Hematopoietic multipotent progenitor cell (in vitro differentiated cells): Measurements from ENCODE around the gene BRIP1. TPM values are rescaled to one million over a fixed set of nuclear protein-coding genes. Genes with fewer than 3 reads are reported as not detected.
"Not testable (repeated sequence)": the region's sequence is repeated elsewhere in the genome, so short reads cannot be mapped to it uniquely, and the experiment has no call there.

Source experiments
- DNase-seq, 3 donors: peaks; one replicate each; pipeline ENCODE4 v3.0.0-alpha.2; 2011 to 2015; ENCODE audit warnings: low read depth in 2 of 3, low spot score in 2 of 3
- total RNA-seq: library from RNA; depleted of rRNA; stranded (reverse); fragments of >200 nt; gene quantifications from one replicate; pipeline ENCODE4 v1.2.3, GENCODE V29; 2012

BRIP1 gene
- total RNA-seq, 1 donor = 4.0 TPM

DNA sequence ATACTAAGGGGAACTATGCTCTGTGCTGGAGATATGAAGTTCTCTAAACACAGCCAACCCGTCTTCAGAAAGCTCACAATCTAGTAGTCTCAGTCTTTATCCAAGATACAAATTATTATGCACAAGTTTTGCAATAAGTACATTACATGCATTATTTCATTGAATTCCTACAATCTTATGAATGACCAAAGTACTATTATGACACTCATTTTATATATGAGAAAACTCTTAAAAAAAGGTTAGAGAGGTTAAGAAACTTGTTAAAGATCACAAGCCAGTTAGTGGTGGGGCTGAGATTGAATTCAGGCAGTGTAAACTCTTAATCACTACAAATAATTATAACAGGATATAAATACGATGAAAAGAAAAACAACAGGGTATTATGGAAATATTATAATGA, 4.7 kb upstream of the BRIP1 start:
- DNase-seq = no peak

DNA sequence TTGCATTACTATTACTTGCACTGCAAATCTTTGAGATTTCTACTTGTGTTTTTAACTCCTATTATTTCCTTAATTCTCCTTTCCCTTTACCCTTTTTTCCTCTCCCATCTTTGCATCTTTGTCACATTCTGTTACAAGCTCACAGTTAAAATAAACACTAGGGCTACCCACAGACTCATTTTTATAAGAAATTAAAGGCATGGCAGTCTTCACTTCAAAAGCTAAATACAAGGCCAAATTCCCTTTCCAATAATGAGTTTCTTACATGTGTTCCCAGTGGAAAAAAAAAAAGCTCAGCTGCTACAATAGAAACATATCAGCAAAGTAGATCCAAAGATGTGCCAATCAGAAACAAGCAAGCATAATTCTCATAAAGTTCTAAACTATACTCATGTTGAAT, 3.7 kb upstream of the BRIP1 start:
- DNase-seq = no peak

GRCh38 chr17:61863801-61864126, 436 bp upstream of the BRIP1 start:
- DNase-seq = no peak

DNA sequence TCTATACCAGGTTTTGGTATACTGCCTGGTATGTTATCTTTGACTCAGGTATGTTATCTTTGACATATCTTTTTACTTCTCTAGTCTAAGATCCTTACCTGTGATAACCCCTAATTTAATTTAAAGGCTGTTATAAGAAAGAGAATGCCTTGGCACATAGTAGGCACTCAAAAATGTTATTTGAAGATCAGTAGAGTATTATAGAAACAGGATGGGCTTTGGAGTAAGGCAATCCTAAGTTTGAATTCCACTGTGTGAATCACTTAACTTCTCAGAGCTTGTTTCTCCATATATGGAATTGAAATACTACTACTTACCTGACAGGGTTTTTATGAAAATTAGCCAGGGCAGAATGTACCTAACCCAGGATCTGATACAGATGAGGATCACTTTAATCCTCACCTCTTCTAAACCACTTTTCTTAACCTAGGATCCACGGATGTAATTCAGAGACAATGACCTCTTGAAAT, 1.2 kb downstream of the BRIP1 start:
- no peak for DNase-seq

- DNase-seq = not testable (repeated sequence)
These were observed 2.9 kb downstream of the BRIP1 start for GRCh38 chr17:61860397-61860796.

GRCh38 chr17:61856035-61856434, 7.3 kb downstream of the BRIP1 start:
- DNase-seq = no peak

GRCh38 chr17:61852857-61853256, 10.5 kb downstream of the BRIP1 start:
- no peak for DNase-seq

DNA sequence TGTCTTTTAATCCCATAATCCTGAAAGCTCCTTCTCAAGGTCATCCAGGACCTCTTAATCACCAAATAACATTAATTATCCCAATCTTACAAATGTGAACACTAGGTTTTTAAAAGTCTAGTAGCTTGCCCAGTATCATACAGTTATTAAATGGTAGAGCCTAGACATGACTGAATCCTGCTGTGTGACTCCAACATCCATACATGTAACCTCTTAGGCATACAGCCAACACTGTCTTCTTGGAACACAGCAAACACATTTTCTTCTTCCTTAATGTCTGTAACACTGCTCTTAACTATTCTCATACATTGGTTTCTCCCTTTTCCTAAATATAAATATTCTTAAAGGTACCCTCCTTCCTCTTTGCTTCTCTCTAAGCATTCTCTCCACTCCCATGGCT, 13.7 kb downstream of the BRIP1 start:
- no peak for DNase-seq

DNA sequence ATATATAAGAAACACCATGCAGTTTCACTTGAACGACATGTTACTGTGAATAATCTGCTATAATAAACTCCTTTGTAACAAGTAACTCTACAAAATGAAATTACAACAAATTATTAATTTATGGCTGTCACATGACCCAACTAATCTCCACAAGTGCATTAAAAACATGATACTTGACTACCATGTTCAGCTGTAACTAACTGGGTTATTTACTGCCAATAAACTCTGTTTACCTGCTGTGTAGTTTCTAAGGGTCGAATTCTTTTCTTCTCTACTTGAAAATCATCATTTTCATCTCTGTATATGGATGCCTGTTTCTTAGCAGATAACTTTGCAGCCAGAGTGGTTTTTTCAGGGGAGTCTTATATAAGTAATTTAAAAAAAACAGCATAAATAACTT, 14.4 kb downstream of the BRIP1 start:
- DNase-seq = no peak

- DNase-seq = no peak
These were observed 15.1 kb downstream of the BRIP1 start for GRCh38 chr17:61848247-61848646.

DNA sequence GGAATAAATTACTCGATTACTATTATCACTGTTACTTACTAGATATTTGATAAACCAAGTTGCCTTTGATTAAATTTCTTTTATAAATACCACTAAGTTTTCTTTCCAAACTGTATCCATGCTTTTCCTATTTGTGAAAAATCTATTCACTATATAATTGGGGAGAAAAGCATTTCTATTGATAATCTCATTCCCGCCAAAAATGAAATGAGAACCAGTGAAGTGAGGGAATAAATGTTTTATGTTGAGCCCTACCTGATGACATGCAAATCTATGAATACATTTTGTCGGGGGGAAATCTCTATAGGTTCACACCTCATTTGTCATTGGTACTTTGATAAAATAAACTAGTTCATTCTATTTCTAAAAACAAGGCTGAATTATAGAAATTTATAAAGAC, 15.7 kb downstream of the BRIP1 start:
- DNase-seq = no peak

GRCh38 chr17:61846761-61847375, 16.5 kb downstream of the BRIP1 start:
- no peak for DNase-seq

DNA sequence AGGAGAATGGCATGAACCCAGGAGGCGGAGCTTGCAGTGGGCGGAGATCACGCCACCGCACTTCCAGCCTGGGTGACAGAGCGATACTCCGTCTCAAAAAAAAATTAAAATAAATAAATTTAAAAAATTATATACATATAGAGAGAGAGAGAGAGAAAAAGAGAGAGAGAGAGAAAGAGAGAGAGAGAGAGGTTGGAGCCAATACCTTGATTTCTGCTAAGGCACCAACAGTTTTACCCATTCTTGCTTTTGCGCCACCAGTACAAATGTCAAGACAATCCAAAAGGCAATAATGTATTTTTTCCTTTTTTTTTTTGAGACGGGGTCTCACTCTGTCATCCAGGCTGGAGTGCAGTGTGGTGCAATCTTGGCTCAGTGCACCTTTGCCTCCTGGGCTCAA, 17.2 kb downstream of the BRIP1 start:
- no peak for DNase-seq

GRCh38 chr17:61843435-61843834, 19.9 kb downstream of the BRIP1 start:
- no peak for DNase-seq

DNA sequence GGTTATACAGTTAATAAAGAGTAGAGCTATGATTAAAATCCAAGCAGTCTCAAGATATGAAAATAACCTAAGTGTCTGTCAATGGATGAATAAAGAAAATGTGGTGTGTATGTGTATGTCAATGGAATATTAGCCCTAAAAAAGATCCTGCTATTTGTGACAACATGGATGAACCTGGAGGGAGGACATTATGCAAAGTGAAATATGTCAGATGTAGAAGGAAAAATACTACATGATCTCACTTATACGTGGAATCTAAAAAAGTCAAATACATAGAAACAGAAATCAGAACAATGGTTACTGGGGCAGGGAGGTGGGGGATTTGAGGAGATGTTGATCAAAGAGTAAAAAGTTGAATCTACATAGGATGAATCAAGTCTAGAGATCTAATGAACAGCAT, 20.4 kb downstream of the BRIP1 start:
- DNase-seq = no peak

GRCh38 chr17:61839300-61839786, 24.0 kb downstream of the BRIP1 start:
- no peak for DNase-seq

DNA sequence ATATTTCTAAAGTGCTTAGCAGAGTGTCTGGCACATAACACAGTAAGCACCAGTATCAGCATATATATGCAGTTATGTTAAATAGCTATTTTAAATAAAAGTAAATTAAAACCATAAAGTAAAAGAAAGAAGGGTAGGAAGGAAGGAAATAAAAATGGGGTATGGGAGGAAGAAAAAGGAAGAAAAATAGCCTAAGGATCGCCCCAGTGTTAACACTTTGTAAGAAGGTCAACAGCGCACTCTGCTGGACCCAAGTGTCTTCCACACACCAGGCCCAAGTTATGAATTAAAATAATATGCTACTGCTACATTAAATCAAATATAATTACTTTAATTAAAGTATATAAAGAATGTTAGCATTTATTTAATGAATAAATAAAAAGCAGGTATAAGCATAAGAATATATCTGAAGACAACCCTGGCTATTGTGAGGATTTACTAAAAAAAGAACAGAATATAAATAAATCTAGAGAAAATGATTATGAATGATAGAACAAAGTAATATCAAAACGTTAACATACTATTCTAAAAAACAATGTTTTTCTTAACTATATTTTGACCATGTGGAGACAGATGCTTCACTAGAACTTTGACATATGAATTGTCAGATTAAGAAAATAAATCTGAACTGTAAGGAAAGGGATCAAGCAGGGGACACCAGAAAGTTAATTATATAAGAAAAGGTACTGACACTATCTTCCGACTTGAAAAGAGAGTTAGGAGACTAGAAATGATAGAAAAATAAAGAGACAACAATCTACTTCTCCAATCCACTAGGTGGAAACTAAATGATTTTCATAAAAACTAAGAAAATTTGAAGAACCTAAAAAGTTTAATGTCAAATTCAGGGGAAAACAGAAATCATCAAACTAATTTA, 25.9 kb downstream of the BRIP1 start:
- peak; percentile 22 to 90 (median 71) for DNase-seq

DNA sequence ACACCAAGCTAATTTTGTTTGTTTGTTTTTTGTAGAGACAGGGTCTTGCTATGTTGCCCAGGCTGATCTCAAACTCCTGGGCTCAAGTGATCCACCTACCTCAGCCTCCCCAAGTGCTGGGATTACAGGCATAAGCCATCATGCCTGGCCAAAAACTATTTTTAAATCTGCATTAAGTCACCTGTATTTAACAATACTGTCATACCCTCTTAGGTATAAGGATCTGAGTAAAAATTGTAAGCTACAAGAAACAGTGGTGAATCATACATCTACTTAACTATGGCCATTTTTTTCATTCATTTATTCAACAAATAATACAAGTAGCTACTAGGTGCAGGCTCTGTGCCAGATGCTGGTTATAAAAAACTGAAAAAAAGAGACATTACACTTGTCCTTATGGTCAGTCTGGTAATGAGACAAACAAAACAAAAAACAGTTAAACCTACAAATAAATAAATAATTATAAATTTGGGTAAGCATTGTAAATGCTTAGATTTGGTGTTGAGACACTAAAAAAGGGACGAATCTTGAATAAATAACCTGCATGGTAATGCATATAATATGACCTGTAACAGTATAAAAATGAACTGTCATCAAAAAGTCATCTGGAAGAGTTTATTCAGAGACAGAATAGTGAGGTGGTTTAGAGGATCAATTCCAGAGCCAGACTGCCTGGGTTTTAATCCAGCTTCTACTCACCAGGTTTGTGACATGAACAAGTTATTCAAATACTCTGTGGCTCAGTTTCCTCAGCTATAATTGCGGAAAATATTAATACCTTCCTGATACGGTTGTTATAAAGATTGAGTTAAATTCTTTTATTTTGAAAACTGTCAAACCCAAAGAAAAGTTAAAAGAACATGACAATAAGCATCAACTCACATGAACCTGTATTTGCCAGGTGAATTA, 26.8 kb downstream of the BRIP1 start:
- no peak for DNase-seq

DNA sequence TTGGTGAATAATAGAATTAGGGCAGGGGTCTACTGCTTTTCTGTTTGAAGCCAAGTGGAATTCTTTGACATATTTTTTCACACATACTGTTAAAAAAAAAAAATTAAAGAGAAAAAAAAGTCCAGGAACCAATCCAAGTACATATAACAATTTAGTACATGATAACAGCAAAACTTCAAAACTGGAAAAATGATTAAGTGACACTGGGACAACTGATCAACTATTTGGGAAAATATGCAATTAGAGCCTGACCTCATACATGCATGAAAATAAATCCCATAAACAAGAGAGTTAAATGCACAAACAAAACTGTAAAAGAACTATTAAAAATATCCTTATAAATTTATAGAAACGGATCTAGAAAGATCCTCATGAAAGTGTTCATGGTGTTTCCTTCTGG, 27.7 kb downstream of the BRIP1 start:
- no peak for DNase-seq

GRCh38 chr17:61834610-61835009, 28.7 kb downstream of the BRIP1 start:
- no peak for DNase-seq

DNA sequence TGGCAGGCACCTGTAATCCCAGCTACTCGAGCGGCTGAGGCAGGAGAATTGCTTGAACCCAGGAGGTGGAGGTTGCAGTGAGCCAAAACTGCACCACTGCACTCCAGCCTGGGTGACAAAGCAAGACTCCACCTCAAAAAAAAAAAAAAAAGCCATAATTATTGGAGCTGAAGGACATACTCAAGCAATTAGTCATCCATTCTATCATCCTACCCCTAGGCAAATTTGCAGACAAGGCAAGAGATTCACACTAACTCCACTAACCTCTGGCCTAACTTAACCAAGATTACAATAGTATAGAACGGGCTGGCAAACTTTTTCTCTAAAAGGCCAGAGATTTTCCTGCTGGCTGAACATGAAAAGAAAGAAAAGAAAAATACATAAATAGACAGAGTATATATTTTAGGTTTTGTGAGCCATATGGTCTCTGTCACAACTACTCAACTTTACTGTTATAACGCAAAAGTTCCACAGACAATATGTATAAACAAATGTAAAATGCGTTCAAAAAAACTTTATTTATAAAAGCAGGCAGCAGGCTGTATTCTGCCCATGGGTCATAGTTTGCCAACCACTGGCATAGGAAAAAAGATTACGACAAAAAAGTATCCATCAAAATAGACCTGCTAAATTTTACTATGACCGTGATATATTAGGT, 29.7 kb downstream of the BRIP1 start:
- DNase-seq = no peak
